GM21360 (cell line): Measurements from ENCODE around the gene TGFBR2.
"Not testable (repeated sequence)": the region's sequence is repeated elsewhere in the genome, so short reads cannot be mapped to it uniquely, and the experiment has no call there.

ENCODE experiments used
- ATAC-seq: cut with Tn5 transposase; IDR thresholded peaks from one replicate; pipeline ENCODE4 v1.9.1; 2021; ENCODE audit warnings: mild to moderate bottlenecking, moderate library complexity; ENCODE audit not compliant: unreplicated experiment

The TGFBR2 gene

GRCh38 chr3:30654269-30654668 is 47.9 kb downstream of the TGFBR2 start:
- no peak for ATAC-seq

- peak; percentile 36 for ATAC-seq
Observed at GRCh38 chr3:30655187-30655812, 48.9 kb downstream of the TGFBR2 start.

- ATAC-seq, result no peak
Observed at GRCh38 chr3:30656624-30657141, 50.3 kb downstream of the TGFBR2 start.

- peak; percentile 16 for ATAC-seq
Observed at GRCh38 chr3:30657914-30658313, 51.5 kb downstream of the TGFBR2 start.

GRCh38 chr3:30658328-30659052 is 52.1 kb downstream of the TGFBR2 start:
- peak; percentile 78 for ATAC-seq

GRCh38 chr3:30659270-30660130 is 53.1 kb downstream of the TGFBR2 start:
- no peak for ATAC-seq

DNA sequence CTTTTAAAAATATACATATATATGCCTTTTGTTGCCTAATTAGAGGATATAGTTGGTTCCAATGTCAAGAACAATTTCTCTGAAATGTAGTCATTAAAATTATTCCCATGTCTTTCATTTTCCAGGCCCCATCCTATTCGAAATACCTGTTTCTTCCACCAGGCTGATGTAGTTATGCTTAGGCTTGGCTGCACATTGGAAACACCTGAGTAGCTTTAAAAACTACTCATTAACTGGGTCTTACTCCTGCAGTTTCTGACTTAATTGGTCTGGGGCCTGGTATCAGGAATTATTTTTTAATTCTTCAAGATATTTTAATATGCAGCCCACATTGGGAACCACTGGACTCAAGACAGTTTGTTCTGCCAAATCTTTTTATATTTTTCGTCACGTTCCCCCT is 53.7 kb downstream of the TGFBR2 start:
- no peak for ATAC-seq

- no peak for ATAC-seq
Observed at GRCh38 chr3:30660656-30661055, 54.3 kb downstream of the TGFBR2 start.

DNA sequence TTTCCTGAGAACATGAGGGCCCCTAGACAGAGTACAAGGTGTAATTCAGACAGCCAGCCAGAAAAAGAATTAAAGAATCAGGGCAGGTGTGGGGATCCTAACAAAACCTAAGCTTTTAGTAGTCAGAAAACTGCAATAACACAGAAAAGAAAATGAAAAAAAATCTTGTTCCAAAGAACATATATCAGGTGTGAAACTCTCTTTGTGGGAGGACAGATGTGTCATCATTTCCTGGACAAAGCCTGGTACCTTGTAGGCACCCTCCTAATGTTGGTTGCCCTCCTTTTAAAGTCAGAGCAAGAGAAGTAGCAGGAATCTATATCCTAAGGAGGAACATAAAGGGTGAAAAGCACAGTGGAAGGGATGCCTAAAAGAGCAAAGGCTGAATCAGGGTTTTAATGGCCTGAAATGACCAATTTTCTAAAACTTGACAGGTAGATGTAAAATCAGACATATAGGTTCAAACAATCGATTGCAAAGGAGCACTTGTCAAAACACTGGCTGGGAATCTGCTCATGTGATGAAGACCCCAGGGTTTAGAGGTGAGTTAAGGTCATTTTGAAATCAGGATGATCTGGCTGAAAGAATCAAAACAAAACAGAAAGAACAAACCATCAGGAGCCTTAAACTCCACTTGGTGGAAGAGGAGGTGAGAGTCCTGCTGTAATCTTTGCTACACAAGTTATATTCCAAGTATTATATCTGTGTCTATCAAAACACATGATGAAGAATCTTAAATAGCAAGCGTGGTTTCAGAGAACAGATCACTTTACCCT is 54.9 kb downstream of the TGFBR2 start:
- ATAC-seq, result no peak

- no peak for ATAC-seq
Observed at GRCh38 chr3:30662836-30663235, 56.4 kb downstream of the TGFBR2 start.

GRCh38 chr3:30663533-30664241 is 57.3 kb downstream of the TGFBR2 start:
- ATAC-seq, result no peak

DNA sequence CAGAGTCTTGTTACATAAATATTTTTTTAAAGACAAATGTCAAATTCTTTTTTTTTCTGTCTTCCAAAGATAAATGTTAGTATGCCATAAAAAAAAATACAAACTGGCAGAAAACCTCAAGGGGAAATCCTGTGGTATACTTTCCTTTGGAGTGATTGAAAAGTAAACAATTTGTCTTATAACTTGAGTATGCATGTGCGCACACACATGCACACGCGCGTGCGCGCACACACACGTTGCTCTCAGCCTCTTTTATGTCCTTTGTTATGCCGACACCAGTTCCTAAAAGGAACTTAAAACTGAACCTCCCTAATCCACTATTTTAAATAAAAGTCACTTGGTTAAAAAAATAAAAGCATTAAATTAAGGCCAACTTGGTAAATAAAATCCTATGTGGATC is 58.1 kb downstream of the TGFBR2 start:
- ATAC-seq, result no peak

- ATAC-seq, result no peak
Observed at GRCh38 chr3:30664884-30665283, 58.5 kb downstream of the TGFBR2 start.

GRCh38 chr3:30665539-30665938 is 59.1 kb downstream of the TGFBR2 start:
- ATAC-seq, result no peak

- no peak for ATAC-seq
Observed at GRCh38 chr3:30666572-30667279, 60.3 kb downstream of the TGFBR2 start.

GRCh38 chr3:30667280-30667651 is 60.9 kb downstream of the TGFBR2 start:
- no peak for ATAC-seq

GRCh38 chr3:30668051-30668609 is 61.7 kb downstream of the TGFBR2 start:
- ATAC-seq, result no peak

DNA sequence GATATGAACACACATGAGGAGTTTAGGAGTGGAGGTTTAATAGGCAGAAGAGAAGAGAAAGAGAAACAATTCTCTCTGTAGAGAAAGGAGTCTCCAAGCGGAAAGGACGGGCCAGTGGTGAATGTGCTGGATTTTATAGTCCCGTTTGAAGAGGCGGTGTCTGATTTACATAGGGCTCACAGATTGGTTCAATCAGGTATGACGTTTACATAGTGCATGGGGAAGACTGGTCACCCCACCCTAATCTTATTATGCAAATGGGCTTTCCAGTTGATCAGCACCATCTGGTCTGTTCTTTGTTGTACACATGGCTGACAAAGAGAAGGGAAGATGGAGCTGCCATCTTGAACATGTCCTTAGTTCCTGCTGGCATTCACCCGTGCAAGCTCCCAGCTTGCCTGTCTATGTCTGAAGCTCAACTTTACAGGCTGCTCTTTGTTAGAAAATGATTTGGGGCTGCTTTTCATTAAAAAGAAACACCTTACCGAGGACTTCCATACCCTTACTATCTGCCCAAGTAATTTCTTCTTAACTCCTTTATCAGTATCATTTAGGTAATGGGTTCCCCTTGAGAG is 63.0 kb downstream of the TGFBR2 start:
- not testable (repeated sequence) for ATAC-seq

GRCh38 chr3:30670292-30670691 is 63.9 kb downstream of the TGFBR2 start:
- ATAC-seq, result no peak
